HEK293T (cell line): Measurements from ENCODE around the gene PLK5.

Source experiments
- CTCF ChIA-PET: fragments of 350-600 bp; formaldehyde crosslinking; extraction: SDS; loops from one replicate; lab custom pipeline; 2021; ENCODE audit warnings: antibody characterized with exemption, inconsistent platforms; lab: Yijun Ruan, JAX
- POLR2A ChIA-PET: fragments of 350-600 bp; formaldehyde crosslinking; extraction: SDS; loops from one replicate; lab custom pipeline; 2020; ENCODE audit warnings: antibody characterized with exemption, inconsistent platforms; lab: Yijun Ruan, JAX
- DNase-seq: peaks from one replicate; pipeline ENCODE4 v3.0.0; 2012; ENCODE audit warnings: mixed read lengths; ENCODE audit errors: extremely low spot score
- ARNT ChIP-seq: fragments of 450-650 bp; IDR thresholded peaks from 2 replicates; pipeline ENCODE4 v1.6.1; 2017; ENCODE audit warnings: mild to moderate bottlenecking
- BHLHE40 ChIP-seq: fragments of 450-650 bp; IDR thresholded peaks from 2 replicates; pipeline ENCODE4 v1.6.1; 2016; ENCODE audit warnings: mild to moderate bottlenecking, moderate library complexity, borderline replicate concordance
- CTBP1 ChIP-seq: fragments of 450-650 bp; IDR thresholded peaks from 2 replicates; pipeline ENCODE4 v1.6.1; 2016; ENCODE audit warnings: borderline replicate concordance
- ELF4 ChIP-seq: fragments of 450-650 bp; IDR thresholded peaks from 2 replicates; pipeline ENCODE4 v1.6.1; 2017; ENCODE audit warnings: antibody characterized with exemption
- FOXA1 ChIP-seq: fragments of 450-650 bp; IDR thresholded peaks from 2 replicates; pipeline ENCODE4 v1.6.1; 2016; ENCODE audit warnings: mild to moderate bottlenecking
- FOXK2 ChIP-seq: fragments of 450-650 bp; IDR thresholded peaks from 2 replicates; pipeline ENCODE4 v1.6.1; 2016; ENCODE audit warnings: mild to moderate bottlenecking
- FOXM1 ChIP-seq: fragments of 450-650 bp; IDR thresholded peaks from 2 replicates; pipeline ENCODE4 v1.6.1; 2017; ENCODE audit warnings: mild to moderate bottlenecking, borderline replicate concordance
- HDGF ChIP-seq: fragments of 450-650 bp; IDR thresholded peaks from 2 replicates; pipeline ENCODE4 v1.6.1; 2017; ENCODE audit warnings: antibody characterized with exemption, borderline replicate concordance
- L3MBTL2 ChIP-seq: fragments of 450-650 bp; conservative IDR thresholded peaks from 2 replicates; pipeline ENCODE4 v1.6.1; 2016; ENCODE audit warnings: mild to moderate bottlenecking
- LEF1 ChIP-seq: fragments of 450-650 bp; IDR thresholded peaks from 2 replicates; pipeline ENCODE4 v1.6.1; 2017; ENCODE audit warnings: mild to moderate bottlenecking, borderline replicate concordance
- NFRKB ChIP-seq: fragments of 450-650 bp; IDR thresholded peaks from 2 replicates; pipeline ENCODE4 v1.6.1; 2016; ENCODE audit warnings: mild to moderate bottlenecking, moderate library complexity
- PKNOX1 ChIP-seq: fragments of 450-650 bp; IDR thresholded peaks from 2 replicates; pipeline ENCODE4 v1.6.1; 2016
- SP1 ChIP-seq: fragments of 450-650 bp; IDR thresholded peaks from 2 replicates; pipeline ENCODE4 v1.6.1; 2017
- SUZ12 ChIP-seq: fragments of 450-650 bp; IDR thresholded peaks from 2 replicates; pipeline ENCODE4 v1.6.1; 2016; ENCODE audit warnings: mild to moderate bottlenecking
- TARDBP ChIP-seq: fragments of 450-650 bp; IDR thresholded peaks from 2 replicates; pipeline ENCODE4 v1.6.1; 2016
- ZNF384 ChIP-seq: fragments of 450-650 bp; IDR thresholded peaks from 2 replicates; pipeline ENCODE4 v1.6.1; 2016

Gene PLK5

GRCh38 chr19:1566392-1567115, 42.7 kb downstream of the PLK5 start:
- CTCF ChIA-PET: no interaction called here
- POLR2A ChIA-PET: no interaction called here
- no peak for TF ChIP-seq ZNF384
- TF ChIP-seq FOXK2: no peak
- no peak for TF ChIP-seq BHLHE40
- TF ChIP-seq PKNOX1: no peak
- TF ChIP-seq HDGF: no peak
- no peak for TF ChIP-seq LEF1
- TF ChIP-seq TARDBP: no peak
- TF ChIP-seq NFRKB: no peak
- no peak for TF ChIP-seq CTBP1
- TF ChIP-seq ARNT: no peak
- TF ChIP-seq ELF4: no peak
- no peak for TF ChIP-seq FOXA1
- no peak for TF ChIP-seq FOXM1
- no peak for TF ChIP-seq L3MBTL2
- DNase-seq: no peak

DNA sequence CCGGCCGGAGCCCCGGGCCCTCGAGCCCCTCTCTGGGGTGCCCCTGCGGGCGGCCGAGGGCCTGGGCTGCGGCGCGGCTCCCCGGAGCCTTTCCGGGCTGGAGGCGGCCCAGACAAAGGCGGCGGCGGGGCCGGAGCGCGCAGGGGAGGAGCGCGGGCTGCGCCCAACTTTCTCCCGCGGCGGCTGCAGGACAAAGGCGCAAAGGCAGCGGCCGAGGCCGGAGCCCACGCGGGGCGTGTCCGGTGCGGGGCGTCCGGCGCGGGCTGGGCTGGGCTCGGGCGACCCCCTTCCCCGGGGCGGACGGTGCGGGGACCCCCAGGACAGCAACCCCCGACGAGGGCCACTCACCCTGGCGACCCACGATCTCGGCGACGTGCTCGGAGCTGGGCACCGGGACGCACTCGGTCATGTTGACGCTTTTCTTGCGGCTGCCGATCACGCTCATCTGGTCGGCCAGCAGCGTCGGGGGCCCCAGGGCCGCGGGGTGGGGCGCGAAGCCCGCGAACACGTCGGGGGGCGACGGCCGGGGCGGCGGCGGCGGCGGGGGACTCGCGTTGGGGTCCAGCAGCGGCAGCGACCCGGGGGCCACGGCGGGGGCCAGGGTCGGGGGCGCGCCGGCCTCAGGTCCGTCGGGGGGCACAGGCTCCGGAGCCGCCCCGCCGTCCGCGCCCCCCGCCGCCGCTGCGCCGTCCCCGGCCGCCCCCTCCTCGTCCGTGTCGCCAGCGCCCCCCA, 43.4 kb downstream of the PLK5 start:
- POLR2A ChIA-PET: no interaction called here
- CTCF ChIA-PET: no interaction called here
- no peak for TF ChIP-seq FOXM1
- TF ChIP-seq TARDBP: no peak
- no peak for TF ChIP-seq NFRKB
- TF ChIP-seq ARNT: no peak
- TF ChIP-seq ZNF384: no peak
- no peak for TF ChIP-seq ELF4
- TF ChIP-seq LEF1: no peak
- TF ChIP-seq HDGF: no peak
- no peak for TF ChIP-seq CTBP1
- no peak for TF ChIP-seq FOXA1
- no peak for TF ChIP-seq PKNOX1
- TF ChIP-seq L3MBTL2: no peak
- no peak for TF ChIP-seq FOXK2
- no peak for TF ChIP-seq SUZ12
- no peak for TF ChIP-seq SP1
- no peak for TF ChIP-seq BHLHE40
- no peak for DNase-seq

DNA sequence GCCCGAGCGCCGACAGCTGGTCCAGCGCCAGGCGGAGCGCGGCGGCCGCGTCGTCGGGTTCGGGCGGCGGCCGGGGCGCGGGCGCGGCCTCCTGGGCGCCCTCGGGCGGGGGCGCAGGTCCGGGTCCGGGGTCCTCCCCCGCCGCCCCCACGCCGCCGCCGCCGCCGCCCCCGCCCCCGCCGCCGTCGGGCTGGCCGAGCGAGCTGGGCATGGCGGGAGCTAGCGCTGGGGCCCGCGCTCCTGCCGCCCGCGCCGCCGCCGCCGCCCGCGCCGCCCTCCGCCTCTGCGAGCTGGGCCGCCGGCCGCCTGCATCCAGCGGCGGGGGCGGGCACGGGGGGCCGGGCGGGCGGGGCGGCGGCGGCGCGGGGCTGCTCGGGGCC, 44.0 kb downstream of the PLK5 start:
- POLR2A ChIA-PET: no interaction called here
- CTCF ChIA-PET: no interaction called here
- TF ChIP-seq FOXA1: no peak
- TF ChIP-seq SUZ12: no peak
- TF ChIP-seq ZNF384: no peak
- no peak for TF ChIP-seq CTBP1
- no peak for TF ChIP-seq FOXK2
- no peak for TF ChIP-seq TARDBP
- TF ChIP-seq NFRKB: no peak
- no peak for TF ChIP-seq ELF4
- no peak for DNase-seq

GRCh38 chr19:1568320-1569019, 44.6 kb downstream of the PLK5 start, which contains the start of gene MEX3D:
Gene MEX3D (minus strand): TSS chr19:1568325. CDS start chr19:1568058, 267 bp downstream.
- ChIA-PET POLR2A (interaction anchor here (1.0 kb wide), 1 partner anchor 25 kb away, joined by 4 read pairs; the partner anchor contains the start of gene MBD3), CTCF (no interaction called here)
- peak; percentile 98 for DNase-seq
- peak; percentile 99 for TF ChIP-seq L3MBTL2
- no peak for TF ChIP-seq SUZ12

DNA sequence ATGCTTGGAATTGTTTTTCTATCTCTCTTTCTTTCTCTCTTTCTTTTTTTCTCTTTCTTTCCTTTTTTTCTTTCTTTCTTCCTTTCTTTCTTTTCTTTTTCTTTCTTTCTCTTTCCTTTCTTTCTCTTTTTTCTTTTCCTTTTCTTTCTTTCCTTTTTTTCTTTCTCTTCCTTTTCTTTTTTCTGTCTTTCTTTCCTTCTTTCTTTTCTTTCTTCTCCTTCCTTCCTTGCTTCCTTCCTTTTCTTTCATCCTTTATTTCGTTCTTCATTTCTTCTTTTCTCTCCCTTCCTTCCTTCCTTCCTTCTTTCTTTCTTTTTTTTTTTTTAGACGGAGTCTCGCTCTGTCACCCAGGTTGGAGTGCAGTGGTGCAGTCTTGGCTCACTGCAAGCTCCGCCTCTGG, 46.1 kb downstream of the PLK5 start:
- DNase-seq: no peak
- ChIA-PET CTCF (interaction anchor here (0.6 kb wide), 1 partner anchor 24 kb away, joined by 3 read pairs; no protein-coding TSS in a partner anchor), POLR2A (interaction anchor here (1.0 kb wide), 1 partner anchor 18 kb away, joined by 3 read pairs; no protein-coding TSS in a partner anchor)

DNA sequence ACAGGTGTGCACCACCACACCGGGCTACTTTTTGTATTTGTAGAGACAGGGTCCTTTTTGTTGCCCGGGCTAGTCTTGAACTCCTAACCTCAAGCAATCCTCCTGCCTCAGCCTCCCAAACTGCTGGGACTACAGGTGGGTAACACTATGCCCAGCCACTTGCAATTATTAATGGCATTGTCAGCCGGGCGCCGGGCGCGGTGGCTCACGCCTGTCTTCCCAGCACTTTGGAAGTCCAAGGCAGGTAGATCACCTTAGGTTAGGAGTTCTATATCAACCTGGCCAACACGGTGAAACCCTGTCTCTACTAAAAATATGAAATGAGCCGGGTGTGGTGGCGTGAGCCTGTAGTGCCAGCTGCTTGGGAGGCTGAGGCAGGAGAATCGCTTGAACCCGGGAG, 47.0 kb downstream of the PLK5 start:
- POLR2A ChIA-PET: interaction anchor here (1.0 kb wide), 1 partner anchor 17 kb away, joined by 3 read pairs; no protein-coding TSS in a partner anchor
- no peak for DNase-seq
- TF ChIP-seq FOXM1: no peak
- no peak for TF ChIP-seq TARDBP
- TF ChIP-seq FOXK2: no peak
- TF ChIP-seq SUZ12: no peak
- TF ChIP-seq NFRKB: no peak
- TF ChIP-seq PKNOX1: no peak
- no peak for TF ChIP-seq L3MBTL2
- no peak for TF ChIP-seq BHLHE40
- no peak for TF ChIP-seq CTBP1
- TF ChIP-seq ZNF384: no peak
- no peak for TF ChIP-seq HDGF
- TF ChIP-seq SP1: no peak
- TF ChIP-seq LEF1: no peak
- no peak for TF ChIP-seq FOXA1
- no peak for TF ChIP-seq ELF4
- CTCF ChIA-PET: no interaction called here

More for the DNA sequence above, 46.1 kb downstream of the PLK5 start:
- TF ChIP-seq FOXK2 (no peak), TARDBP (peak; percentile 24; the same call in 1 of the 2 replicates), ZNF384 (peak; percentile 39; the same call in 1 of the 2 replicates)
